Omental fat pad (tissue), 4 donors: ENCODE measurements around the gene KCTD1. TPM values are rescaled to one million over a fixed set of nuclear protein-coding genes. Genes with fewer than 3 reads are reported as not detected.

Experiments
- ATAC-seq: fragments of 150-250 bp; one replicate; pipeline ENCODE4 v1.9.1; 2016; ENCODE audit warnings: mild to moderate bottlenecking, moderate library complexity; ENCODE audit not compliant: low FRiP score
- DNase-seq: peaks from one replicate; pipeline ENCODE4 v3.0.0-alpha.2; 2019; ENCODE audit warnings: low spot score
- total RNA-seq, 4 donors: library from RNA; depleted of rRNA; stranded (reverse); fragments of >200 nt; gene quantifications; one replicate each; pipeline ENCODE4 v1.1.0, GENCODE V29; 2016
- TF ChIP-seq, protein P1 (sequence below), 3 donors: fragments of 450-650 bp; IDR thresholded peaks; one replicate each; pipeline ENCODE4 v1.5.1; 2016 to 2017; ENCODE audit warnings: antibody characterized with exemption in 3 of 3, mild to moderate bottlenecking in 3 of 3, moderate library complexity in 2 of 3

Gene KCTD1
- total RNA-seq, 4 donors from 2014 or later, result 3.4 to 9.5 (median 8.5) TPM

- DNase-seq (no peak), ATAC-seq (no peak)
- TF ChIP-seq, protein P1, sequence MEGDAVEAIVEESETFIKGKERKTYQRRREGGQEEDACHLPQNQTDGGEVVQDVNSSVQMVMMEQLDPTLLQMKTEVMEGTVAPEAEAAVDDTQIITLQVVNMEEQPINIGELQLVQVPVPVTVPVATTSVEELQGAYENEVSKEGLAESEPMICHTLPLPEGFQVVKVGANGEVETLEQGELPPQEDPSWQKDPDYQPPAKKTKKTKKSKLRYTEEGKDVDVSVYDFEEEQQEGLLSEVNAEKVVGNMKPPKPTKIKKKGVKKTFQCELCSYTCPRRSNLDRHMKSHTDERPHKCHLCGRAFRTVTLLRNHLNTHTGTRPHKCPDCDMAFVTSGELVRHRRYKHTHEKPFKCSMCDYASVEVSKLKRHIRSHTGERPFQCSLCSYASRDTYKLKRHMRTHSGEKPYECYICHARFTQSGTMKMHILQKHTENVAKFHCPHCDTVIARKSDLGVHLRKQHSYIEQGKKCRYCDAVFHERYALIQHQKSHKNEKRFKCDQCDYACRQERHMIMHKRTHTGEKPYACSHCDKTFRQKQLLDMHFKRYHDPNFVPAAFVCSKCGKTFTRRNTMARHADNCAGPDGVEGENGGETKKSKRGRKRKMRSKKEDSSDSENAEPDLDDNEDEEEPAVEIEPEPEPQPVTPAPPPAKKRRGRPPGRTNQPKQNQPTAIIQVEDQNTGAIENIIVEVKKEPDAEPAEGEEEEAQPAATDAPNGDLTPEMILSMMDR (IDR thresholded peaks at IDR 0.05), result no peak
Observed at GRCh38 chr18:26493021-26493420, 55.3 kb downstream of the KCTD1 start.

DNA sequence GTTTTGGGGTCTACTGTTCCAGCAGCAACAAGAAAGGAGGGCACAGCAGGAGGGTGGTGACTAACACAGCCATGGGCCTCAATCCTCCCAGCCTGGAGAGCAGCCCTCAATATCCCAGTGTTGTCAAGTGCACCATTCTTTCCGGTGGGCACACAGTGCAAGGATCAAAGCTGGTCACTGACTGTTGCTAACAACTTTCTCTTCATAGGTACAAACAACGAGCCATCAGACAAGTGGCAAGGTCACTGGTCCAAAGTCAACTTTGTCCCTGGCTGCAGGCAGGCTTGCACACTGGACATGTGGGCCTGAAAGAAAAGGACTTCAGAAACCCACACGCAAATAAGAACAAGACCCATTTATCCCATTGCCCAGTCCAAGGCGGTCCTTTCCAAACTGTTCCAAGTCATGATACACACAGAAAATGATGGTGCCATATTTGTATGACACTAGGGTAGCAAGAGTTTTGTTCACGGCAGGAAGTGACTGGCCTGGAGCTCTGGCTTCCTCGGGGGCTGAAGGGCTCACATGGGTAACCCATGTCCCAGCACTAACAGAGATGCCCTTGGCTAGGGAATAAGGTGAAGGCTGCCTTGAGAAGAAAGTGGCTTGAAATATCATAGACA, 57.0 kb downstream of the KCTD1 start:
- TF ChIP-seq, protein P1 (IDR thresholded peaks at IDR 0.05), result no peak
- no peak for ATAC-seq
- no peak for DNase-seq

GRCh38 chr18:26489881-26490280, 58.5 kb downstream of the KCTD1 start:
- TF ChIP-seq, protein P1 (IDR thresholded peaks at IDR 0.05), result no peak
- ATAC-seq, result no peak

GRCh38 chr18:26489191-26489590, 59.2 kb downstream of the KCTD1 start:
- TF ChIP-seq, protein P1 (IDR thresholded peaks at IDR 0.05), result no peak
- DNase-seq, result no peak
- no peak for ATAC-seq

More at GRCh38 chr18:26489881-26490280, 58.5 kb downstream of the KCTD1 start:
- DNase-seq, result no peak

DNA sequence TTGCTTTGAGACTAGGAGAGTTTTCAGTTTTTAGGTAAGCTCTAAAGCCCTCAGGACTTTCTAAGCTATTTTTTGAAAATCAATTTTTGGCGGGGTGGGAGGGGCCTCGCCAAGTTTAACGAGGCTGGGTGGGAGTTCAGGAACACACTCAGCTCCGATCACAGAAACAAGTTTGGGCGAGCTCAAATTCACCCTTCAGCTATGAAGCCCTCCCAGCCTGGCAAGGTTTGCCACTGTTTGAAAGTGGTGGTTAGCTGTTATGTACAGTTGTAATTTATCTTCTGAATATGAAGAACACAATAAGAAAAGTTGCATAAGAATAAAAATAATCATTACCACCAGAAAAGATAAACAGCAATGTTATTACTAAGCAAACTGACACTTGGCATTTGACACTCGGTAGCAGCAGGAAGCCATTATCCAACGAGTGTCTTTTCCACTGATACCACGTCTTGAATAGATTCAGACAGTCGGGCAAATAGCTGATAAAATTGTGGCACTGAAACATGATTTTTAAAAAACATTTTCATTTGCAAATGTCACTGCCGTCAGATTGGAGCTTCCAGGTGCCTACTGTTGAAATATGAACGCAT, 59.8 kb downstream of the KCTD1 start:
- TF ChIP-seq, protein P1 (IDR thresholded peaks at IDR 0.05), result no peak
- no peak for DNase-seq
- no peak for ATAC-seq

GRCh38 chr18:26487437-26487836, 60.9 kb downstream of the KCTD1 start:
- TF ChIP-seq, protein P1 (IDR thresholded peaks at IDR 0.05), result no peak
- DNase-seq (no peak), ATAC-seq (no peak)

DNA sequence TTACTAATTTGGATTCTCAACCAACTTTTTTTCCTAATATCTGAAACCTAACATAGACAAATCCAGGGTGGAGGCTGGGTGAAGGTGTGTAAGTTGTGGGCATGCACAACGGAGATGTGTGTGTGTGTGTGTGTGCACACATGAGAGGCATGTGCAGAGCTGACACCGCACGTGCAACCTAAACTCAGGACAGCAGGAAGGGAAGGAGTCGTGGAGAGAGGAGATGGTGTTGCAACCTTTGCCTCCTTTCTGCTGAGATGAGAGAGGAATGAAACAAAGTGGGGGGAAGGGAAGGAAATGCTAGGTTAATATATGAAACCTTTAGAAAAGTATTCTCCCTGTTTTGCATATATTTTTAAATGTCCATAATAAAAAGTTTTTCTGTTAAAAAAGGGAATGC, 64.7 kb downstream of the KCTD1 start:
- no peak for DNase-seq
- no peak for ATAC-seq
- TF ChIP-seq, protein P1 (IDR thresholded peaks at IDR 0.05), result no peak
